UCSD-AML1 (cell line): ENCODE results near the gene TMED10.

Source experiments
- DNase-seq: peaks from one replicate; lab custom pipeline; 2025; ENCODE audit not compliant: unreplicated experiment; lab: John Stamatoyannopoulos, UW

TMED10 gene

GRCh38 chr14:75091251-75091650 is 85.2 kb downstream of the TMED10 start:
- DNase-seq = no peak

- DNase-seq = no peak
Measured at GRCh38 chr14:75090353-75090752, 86.1 kb downstream of the TMED10 start.

DNA sequence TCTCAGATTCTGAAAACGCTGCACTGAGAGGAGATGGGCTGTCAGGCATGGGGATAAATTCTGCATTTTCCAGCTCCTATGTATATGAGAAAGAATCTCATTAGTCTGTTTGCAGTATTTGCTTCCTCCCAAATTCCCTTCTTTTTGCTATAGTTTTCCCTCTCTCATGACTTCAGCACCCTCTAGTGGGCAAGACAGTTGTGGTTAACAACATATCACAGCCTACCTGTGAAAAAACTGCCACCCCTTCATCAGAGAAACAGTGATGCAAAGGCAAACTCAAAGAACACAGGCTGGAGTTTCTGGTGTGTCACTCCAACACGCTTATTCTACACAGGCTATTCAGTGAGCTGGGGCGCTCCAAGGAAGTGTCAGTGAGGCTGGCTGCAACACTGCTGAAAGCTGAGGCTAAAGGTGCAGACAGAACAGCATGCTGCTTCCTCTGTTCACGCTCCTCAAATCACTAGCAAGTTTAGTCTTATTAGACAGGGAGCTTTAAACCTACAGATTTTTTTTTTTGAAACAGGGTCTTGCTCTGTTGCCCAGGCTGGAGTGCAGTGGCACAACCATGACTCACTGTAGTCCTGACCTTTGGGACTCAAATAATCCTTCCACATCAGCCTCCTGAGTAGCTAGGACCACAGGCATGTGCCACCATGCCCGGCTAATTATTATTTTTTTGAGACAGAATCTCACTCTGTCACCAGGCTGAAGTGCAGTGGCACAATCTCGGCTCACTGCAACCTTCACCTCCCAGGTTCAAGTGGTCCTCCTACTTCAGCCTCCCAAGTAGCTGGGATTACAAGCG is 87.6 kb downstream of the TMED10 start:
- peak; percentile 23 for DNase-seq

DNA sequence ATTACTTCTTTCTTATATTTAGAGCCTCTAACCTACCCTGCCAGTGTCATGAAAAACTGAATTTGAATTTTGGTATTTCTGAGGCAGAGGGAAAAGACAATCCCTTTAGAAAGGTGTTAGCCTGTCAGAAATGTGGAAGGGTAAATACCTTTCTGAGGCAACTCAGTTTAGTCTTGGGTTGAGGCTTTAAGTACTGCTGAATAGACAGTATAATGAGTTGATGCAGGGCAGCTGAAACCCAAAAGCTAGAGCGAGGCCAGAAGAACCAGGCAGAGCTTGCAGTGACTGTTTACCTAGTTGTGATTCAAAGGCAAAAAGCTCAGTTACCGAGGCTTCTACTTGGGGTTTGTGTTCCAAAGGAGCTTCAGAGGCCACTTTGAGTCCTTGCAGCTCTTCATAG is 88.3 kb downstream of the TMED10 start:
- DNase-seq = no peak

DNA sequence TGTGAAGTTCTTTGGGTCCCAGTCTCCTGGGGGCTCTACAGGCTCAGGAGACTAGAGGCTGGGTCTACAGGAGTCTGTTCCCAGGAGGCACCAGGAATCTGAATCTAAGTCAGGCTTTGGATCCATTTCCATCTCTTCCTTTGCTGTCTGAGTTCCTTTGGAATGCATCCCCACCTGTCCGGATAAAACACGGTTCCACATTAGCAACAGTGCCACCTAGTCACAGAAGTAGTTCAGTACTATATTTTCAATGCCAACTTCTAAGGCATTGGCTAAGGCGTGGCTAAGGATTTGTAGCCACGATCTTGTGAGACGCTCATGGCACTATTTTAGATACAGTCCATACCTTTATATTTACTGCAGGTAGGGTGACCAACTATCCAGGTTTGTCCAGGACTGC is 91.9 kb downstream of the TMED10 start:
- DNase-seq = no peak

DNA sequence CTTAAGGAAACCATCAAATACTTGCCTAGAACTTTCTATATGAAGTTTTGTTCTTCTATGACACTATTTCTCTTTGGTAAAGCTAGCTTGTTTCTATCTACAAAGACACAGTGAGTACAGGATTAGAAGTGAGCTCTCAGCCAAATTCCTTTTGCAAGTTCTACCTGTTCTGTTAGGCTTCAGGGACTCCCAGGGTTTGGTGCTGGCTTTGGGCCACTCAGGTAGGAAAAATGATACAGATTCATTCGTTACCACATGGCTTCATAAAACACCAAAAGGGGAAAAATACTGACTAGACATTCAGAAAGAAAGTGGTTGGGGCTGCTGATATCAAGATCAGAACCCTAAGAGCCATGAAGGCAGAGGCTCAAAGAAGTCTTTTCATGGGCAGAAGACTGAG is 93.1 kb downstream of the TMED10 start:
- DNase-seq = no peak

GRCh38 chr14:75081660-75082229 is 94.7 kb downstream of the TMED10 start:
- no peak for DNase-seq
